Fibroblast of skin of scalp (primary cell): ENCODE data around the gene UPK1B.
"Not testable (repeated sequence)": the region's sequence is repeated elsewhere in the genome, so short reads cannot be mapped to it uniquely, and the experiment has no call there.

Experiments used
- DNase-seq: peaks from one replicate; pipeline ENCODE4 v3.0.0-alpha.2; 2013

Gene UPK1B

GRCh38 chr3:119225121-119225520 lies 51.7 kb downstream of the UPK1B start:
- no peak for DNase-seq

GRCh38 chr3:119227070-119227850 lies 53.9 kb downstream of the UPK1B start:
- DNase-seq, result no peak

- no peak for DNase-seq
Observed at GRCh38 chr3:119228373-119229145, 55.2 kb downstream of the UPK1B start.

- DNase-seq, result no peak
Observed at GRCh38 chr3:119229190-119229589, 55.8 kb downstream of the UPK1B start.

- DNase-seq, result no peak
Observed at GRCh38 chr3:119230071-119230470, 56.7 kb downstream of the UPK1B start.

- no peak for DNase-seq
Observed at GRCh38 chr3:119230745-119231144, 57.3 kb downstream of the UPK1B start.

- DNase-seq, result no peak
Observed at GRCh38 chr3:119234610-119235009, 61.2 kb downstream of the UPK1B start.

- peak; percentile 82 for DNase-seq
Observed at GRCh38 chr3:119235151-119235550, 61.8 kb downstream of the UPK1B start.

- no peak for DNase-seq
Observed at GRCh38 chr3:119236756-119237155, 63.4 kb downstream of the UPK1B start.

GRCh38 chr3:119237299-119237698 lies 63.9 kb downstream of the UPK1B start:
- DNase-seq, result peak; percentile 22

- DNase-seq, result no peak
Observed at GRCh38 chr3:119238363-119238762, 65.0 kb downstream of the UPK1B start.

GRCh38 chr3:119239206-119239820 lies 65.9 kb downstream of the UPK1B start:
- DNase-seq, result no peak

GRCh38 chr3:119240101-119240590 lies 66.7 kb downstream of the UPK1B start:
- no peak for DNase-seq

- DNase-seq, result peak; percentile 89
Observed at GRCh38 chr3:119240591-119241434, 67.4 kb downstream of the UPK1B start, which contains the start of gene B4GALT4. B4GALT4 (minus strand) TSS chr3:119240878; CDS start chr3:119230099, 10,779 bp downstream.

- not testable (repeated sequence) for DNase-seq
Observed at GRCh38 chr3:119242387-119243057, 69.1 kb downstream of the UPK1B start.

- DNase-seq, result not testable (repeated sequence)
Observed at GRCh38 chr3:119243058-119243529, 69.7 kb downstream of the UPK1B start.

GRCh38 chr3:119243712-119244111 lies 70.3 kb downstream of the UPK1B start:
- no peak for DNase-seq

- DNase-seq, result no peak
Observed at GRCh38 chr3:119245778-119246177, 72.4 kb downstream of the UPK1B start.
